A673 (cell line): Measurements from ENCODE around the gene KLHDC9. TPM values are rescaled to one million over a fixed set of nuclear protein-coding genes. Genes with fewer than 3 reads are reported as not detected.

Experiments used
- BruUV-seq: library from RNA; stranded (reverse); fragments of 400-500 nt; replicated peaks from 2 replicates; lab custom pipeline; 2021; lab: Mats Ljungman, UMichigan
- CTCF ChIA-PET: fragments of 300-600 bp; sonication (Branson Sonifier 250); formaldehyde crosslinking; loops from one replicate; lab custom pipeline; 2022; ENCODE audit warnings: antibody characterized with exemption; lab: Charles Lee
- POLR2A ChIA-PET: fragments of 300-600 bp; sonication (Branson Sonifier 250); formaldehyde crosslinking; loops from one replicate; lab custom pipeline; 2022; ENCODE audit warnings: antibody characterized with exemption; ENCODE audit not compliant: low non-redundant PET; lab: Charles Lee
- DNase-seq: peaks from one replicate; pipeline ENCODE4 v3.0.0-alpha.2; 2015; ENCODE audit warnings: low spot score
- H3K27ac ChIP-seq: fragments of 200-600 bp; sonication (generic); 2 replicates; pipeline ENCODE4 v1.5.1; 2016; ENCODE audit warnings: mixed run types, low read depth, mild to moderate bottlenecking, mixed read lengths, antibody characterized with exemption, low read length; ENCODE audit not compliant: poor library complexity, severe bottlenecking
- H3K27me3 ChIP-seq: fragments of 200-600 bp; sonication (generic); replicated peaks from 2 replicates; pipeline ENCODE4 v1.6.1; 2017; ENCODE audit warnings: mixed run types, low read depth, mild to moderate bottlenecking, mixed read lengths, antibody characterized with exemption, low read length; ENCODE audit not compliant: insufficient read depth, poor library complexity
- H3K36me3 ChIP-seq: fragments of 200-600 bp; sonication (generic); 2 replicates; pipeline ENCODE4 v1.6.1; 2016; ENCODE audit warnings: mixed run types, mild to moderate bottlenecking, mixed read lengths, antibody characterized with exemption, low read length; ENCODE audit not compliant: insufficient read depth, poor library complexity, severe bottlenecking
- H3K4me1 ChIP-seq: fragments of 200-600 bp; sonication (generic); 2 replicates; pipeline ENCODE4 v1.6.1; 2017; ENCODE audit warnings: mixed run types, mild to moderate bottlenecking, mixed read lengths, antibody characterized with exemption, low read length; ENCODE audit not compliant: insufficient read depth, poor library complexity, severe bottlenecking
- H3K4me3 ChIP-seq: fragments of 200-600 bp; sonication (generic); 2 replicates; pipeline ENCODE4 v1.5.1; 2016; ENCODE audit warnings: low read depth, mixed run types, mild to moderate bottlenecking, mixed read lengths, low read length; ENCODE audit not compliant: poor library complexity, severe bottlenecking
- H3K9me3 ChIP-seq: fragments of 200-600 bp; sonication (generic); 2 replicates; pipeline ENCODE4 v1.6.1; 2016; ENCODE audit warnings: mixed run types, low read depth, mild to moderate bottlenecking, mixed read lengths, antibody characterized with exemption, low read length; ENCODE audit not compliant: poor library complexity, severe bottlenecking
- EZH2 ChIP-seq: fragments of 200-600 bp; sonication (generic); IDR thresholded peaks from 2 replicates; pipeline ENCODE4 v1.6.1; 2017; ENCODE audit warnings: borderline replicate concordance, low read depth, mild to moderate bottlenecking, mixed read lengths, antibody characterized with exemption, low read length; ENCODE audit not compliant: poor library complexity, severe bottlenecking
- intact Hi-C: fragments of 100-400 bp; cut with micrococcal nuclease; formaldehyde crosslinking; loops from one replicate; pipeline ENCODE4 v1.10.0; 2022; ENCODE audit not compliant: unreplicated experiment
- total RNA-seq: library from RNA; stranded (reverse); gene quantifications from 2 replicates; pipeline ENCODE4 v1.2.3, GENCODE V29; 2021
- TF ChIP-seq, protein P1 (sequence below): fragments of 300-800, 200-600 bp; sonication (generic); conservative IDR thresholded peaks from 2 replicates; pipeline ENCODE4 v1.5.1; 2017; ENCODE audit warnings: low read depth, mild to moderate bottlenecking, antibody characterized with exemption, low read length, moderate library complexity, mixed read lengths

The KLHDC9 gene
- total RNA-seq, 1 experiment from 2014 or later = 1.7 TPM

DNA sequence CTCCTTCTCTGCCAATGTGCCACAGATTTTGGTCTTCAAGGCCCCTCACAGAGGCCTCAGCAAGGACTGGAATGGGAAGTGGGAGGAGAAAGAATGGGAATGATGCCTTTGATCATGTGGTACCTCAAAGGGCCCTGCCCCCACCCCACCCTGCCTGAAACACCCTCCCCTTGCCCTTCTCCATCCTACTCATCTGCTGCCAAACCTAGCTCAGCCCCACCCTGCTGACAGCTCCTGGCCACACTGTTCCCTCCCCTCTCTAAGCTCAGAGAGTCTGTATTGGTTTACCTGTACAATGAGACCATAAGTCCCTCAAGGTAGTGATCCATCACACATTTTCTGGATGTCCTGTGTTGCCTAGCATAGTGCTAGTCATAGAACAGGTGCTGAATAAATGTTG lies 21.8 kb upstream of the KLHDC9 start:
- ChIA-PET POLR2A (no interaction called here), CTCF (no interaction called here)
- Histone ChIP-seq H3K4me3 (no peak overlapping the region), H3K27ac (no peak overlapping the region), H3K9me3 (no peaks in the 10 kb centered on the region), H3K4me1 (no peaks in the 10 kb centered on the region), H3K36me3 (no peaks in the 10 kb centered on the region), H3K27me3 (no peaks in the 10 kb centered on the region)
- TF ChIP-seq EZH2 = no peak
- TF ChIP-seq, protein P1, sequence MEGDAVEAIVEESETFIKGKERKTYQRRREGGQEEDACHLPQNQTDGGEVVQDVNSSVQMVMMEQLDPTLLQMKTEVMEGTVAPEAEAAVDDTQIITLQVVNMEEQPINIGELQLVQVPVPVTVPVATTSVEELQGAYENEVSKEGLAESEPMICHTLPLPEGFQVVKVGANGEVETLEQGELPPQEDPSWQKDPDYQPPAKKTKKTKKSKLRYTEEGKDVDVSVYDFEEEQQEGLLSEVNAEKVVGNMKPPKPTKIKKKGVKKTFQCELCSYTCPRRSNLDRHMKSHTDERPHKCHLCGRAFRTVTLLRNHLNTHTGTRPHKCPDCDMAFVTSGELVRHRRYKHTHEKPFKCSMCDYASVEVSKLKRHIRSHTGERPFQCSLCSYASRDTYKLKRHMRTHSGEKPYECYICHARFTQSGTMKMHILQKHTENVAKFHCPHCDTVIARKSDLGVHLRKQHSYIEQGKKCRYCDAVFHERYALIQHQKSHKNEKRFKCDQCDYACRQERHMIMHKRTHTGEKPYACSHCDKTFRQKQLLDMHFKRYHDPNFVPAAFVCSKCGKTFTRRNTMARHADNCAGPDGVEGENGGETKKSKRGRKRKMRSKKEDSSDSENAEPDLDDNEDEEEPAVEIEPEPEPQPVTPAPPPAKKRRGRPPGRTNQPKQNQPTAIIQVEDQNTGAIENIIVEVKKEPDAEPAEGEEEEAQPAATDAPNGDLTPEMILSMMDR = no peak
- DNase-seq = no peak
- intact Hi-C loops = no loop called here
- BruUV-seq = no TSS peak

- Histone ChIP-seq H3K27ac (no peak overlapping the region), H3K9me3 (no peaks in the 10 kb centered on the region), H3K36me3 (no peaks in the 10 kb centered on the region), H3K4me3 (no peak overlapping the region), H3K4me1 (no peaks in the 10 kb centered on the region), H3K27me3 (no peaks in the 10 kb centered on the region)
- TF ChIP-seq EZH2 = no peak
- TF ChIP-seq, protein P1 = no peak
- intact Hi-C loops = no loop called here
- ChIA-PET POLR2A (no interaction called here), CTCF (no interaction called here)
- DNase-seq = no peak
- no TSS peak for BruUV-seq
Measured at GRCh38 chr1:161077426-161077825, 20.7 kb upstream of the KLHDC9 start.

- Histone ChIP-seq H3K27me3 (no peaks in the 10 kb centered on the region), H3K4me1 (no peaks in the 10 kb centered on the region), H3K4me3 (no peak overlapping the region), H3K9me3 (no peaks in the 10 kb centered on the region), H3K36me3 (no peaks in the 10 kb centered on the region), H3K27ac (no peak overlapping the region)
- CTCF ChIA-PET = no interaction called here
- DNase-seq = no peak
- POLR2A ChIA-PET = no interaction called here
- TF ChIP-seq, protein P1 = no peak
- no peak for TF ChIP-seq EZH2
- BruUV-seq = no TSS peak
- intact Hi-C loops = no loop called here
Measured at GRCh38 chr1:161079436-161080110, 18.6 kb upstream of the KLHDC9 start.
